Vagina (tissue), 2 donors: ENCODE data around the gene BBOX1. TPM values are rescaled to one million over a fixed set of nuclear protein-coding genes. Genes with fewer than 3 reads are reported as not detected.

Source experiments
- DNase-seq, 2 donors: peaks; one replicate each; pipeline ENCODE4 v3.0.0-alpha.2; 2017; ENCODE audit errors: extremely low spot score in 2 of 2
- H3K27ac ChIP-seq: fragments of 200-600 bp; sonication (generic); one replicate; pipeline ENCODE4 v1.5.1; 2019
- H3K27me3 ChIP-seq: fragments of 200-600 bp; sonication (generic); one replicate; pipeline ENCODE4 v1.5.1; 2019
- H3K36me3 ChIP-seq, 2 donors: fragments of 200-600 bp; sonication (generic); one replicate each; pipeline ENCODE4 v1.5.1; 2017 to 2019
- H3K4me1 ChIP-seq: fragments of 200-600 bp; sonication (generic); one replicate; pipeline ENCODE4 v1.5.1; 2019
- H3K4me3 ChIP-seq, 2 donors: fragments of 200-600 bp; sonication (generic); 1 replicate in 1 of 2; 2 replicates in 1 of 2; pipeline ENCODE4 v1.5.1; 2016 to 2019
- H3K9me3 ChIP-seq: fragments of 200-600 bp; sonication (generic); one replicate; pipeline ENCODE4 v1.5.1; 2019
- POLR2A ChIP-seq, 2 donors: fragments of 450-650 bp; IDR thresholded peaks; one replicate each; pipeline ENCODE4 v1.6.1; 2017; ENCODE audit warnings: antibody characterized with exemption in 2 of 2, mild to moderate bottlenecking in 2 of 2, moderate library complexity in 2 of 2
- POLR2AphosphoS5 ChIP-seq, 2 donors: sonication (generic); formaldehyde crosslinking; IDR thresholded peaks; one replicate each; pipeline ENCODE4 v1.9.0; 2017; ENCODE audit warnings: antibody characterized with exemption in 2 of 2, mild to moderate bottlenecking in 2 of 2, low read depth in 1 of 2; ENCODE audit not compliant: insufficient read depth in 1 of 2
- intact Hi-C: fragments of 100-400 bp; cut with DNase I; formaldehyde crosslinking; loops from one replicate; pipeline ENCODE4 v1.15.1; 2023
- total RNA-seq: library from RNA; depleted of rRNA; stranded (reverse); fragments of >200 nt; gene quantifications from one replicate; pipeline ENCODE4 v1.2.3, GENCODE V29; 2016
- TF ChIP-seq, protein P1 (sequence below), 3 experiments: fragments of 450-650 bp in 2 of 3; fragments of 200-600 bp in 1 of 3; sonication (generic) in 1 of 3; IDR thresholded peaks; one replicate each; pipeline ENCODE4 v1.5.1; 2017 to 2019; ENCODE audit warnings: antibody characterized with exemption in 3 of 3, mild to moderate bottlenecking in 2 of 3, moderate library complexity in 2 of 3

Gene BBOX1
- total RNA-seq, 1 donor from 2014 or later: 53.0 TPM

DNA sequence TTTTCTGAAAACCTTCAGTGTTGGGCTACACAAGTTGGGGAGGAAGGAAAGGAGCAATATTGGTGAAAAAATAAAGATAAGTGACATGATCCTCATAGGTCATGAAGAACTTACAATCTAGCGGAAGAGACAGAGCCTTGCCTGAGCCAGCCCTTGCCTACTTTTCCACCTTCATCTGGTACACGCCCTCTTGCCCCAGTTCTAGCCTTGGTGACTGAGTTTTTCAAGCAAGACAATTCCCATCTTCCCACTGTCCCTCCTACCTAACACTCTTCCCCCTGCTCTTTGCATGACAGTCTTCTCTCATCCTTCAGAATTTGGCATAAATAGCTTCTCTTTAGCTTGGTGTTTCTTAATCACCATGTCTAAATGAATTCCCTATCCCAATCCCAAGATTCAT, 42.6 kb downstream of the BBOX1 start:
- H3K4me3 ChIP-seq: no peak overlapping the region
- no peak overlapping the region for H3K27ac ChIP-seq
- intact Hi-C loops: no loop called here
- DNase-seq: no peak
- H3K9me3 ChIP-seq: no peaks in the 10 kb centered on the region
- no peaks in the 10 kb centered on the region for H3K27me3 ChIP-seq
- H3K36me3 ChIP-seq: no peaks in the 10 kb centered on the region
- peaks cover 23% of the 10 kb centered on the region for H3K4me1 ChIP-seq
- TF ChIP-seq POLR2A (IDR thresholded peaks at IDR 0.05) (no peak), POLR2AphosphoS5 (IDR thresholded peaks at IDR 0.05; ENCODE audit: insufficient read depth in 1 of 2, low read depth in 1 of 2) (no peak)
- TF ChIP-seq, protein P1, sequence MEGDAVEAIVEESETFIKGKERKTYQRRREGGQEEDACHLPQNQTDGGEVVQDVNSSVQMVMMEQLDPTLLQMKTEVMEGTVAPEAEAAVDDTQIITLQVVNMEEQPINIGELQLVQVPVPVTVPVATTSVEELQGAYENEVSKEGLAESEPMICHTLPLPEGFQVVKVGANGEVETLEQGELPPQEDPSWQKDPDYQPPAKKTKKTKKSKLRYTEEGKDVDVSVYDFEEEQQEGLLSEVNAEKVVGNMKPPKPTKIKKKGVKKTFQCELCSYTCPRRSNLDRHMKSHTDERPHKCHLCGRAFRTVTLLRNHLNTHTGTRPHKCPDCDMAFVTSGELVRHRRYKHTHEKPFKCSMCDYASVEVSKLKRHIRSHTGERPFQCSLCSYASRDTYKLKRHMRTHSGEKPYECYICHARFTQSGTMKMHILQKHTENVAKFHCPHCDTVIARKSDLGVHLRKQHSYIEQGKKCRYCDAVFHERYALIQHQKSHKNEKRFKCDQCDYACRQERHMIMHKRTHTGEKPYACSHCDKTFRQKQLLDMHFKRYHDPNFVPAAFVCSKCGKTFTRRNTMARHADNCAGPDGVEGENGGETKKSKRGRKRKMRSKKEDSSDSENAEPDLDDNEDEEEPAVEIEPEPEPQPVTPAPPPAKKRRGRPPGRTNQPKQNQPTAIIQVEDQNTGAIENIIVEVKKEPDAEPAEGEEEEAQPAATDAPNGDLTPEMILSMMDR (IDR thresholded peaks at IDR 0.05): no peak

DNA sequence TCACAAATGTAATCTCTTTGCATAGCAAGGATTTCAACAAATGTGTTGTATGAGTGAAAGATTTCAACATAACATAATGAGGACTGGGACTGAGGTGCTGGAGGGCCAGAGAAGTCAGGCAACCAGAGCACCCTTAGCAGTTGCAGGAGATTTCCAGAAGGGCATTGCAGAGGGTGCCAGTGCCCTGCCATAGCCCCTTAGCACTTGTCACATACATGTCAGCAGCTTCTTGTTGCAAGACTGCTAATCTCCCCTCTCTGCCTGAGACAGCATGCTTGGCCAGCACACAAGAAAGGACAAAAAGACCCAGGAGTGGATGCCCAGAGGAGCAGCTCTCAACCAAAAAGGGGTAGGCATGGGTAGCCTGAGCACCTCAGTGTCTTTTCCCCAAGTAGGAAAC, 43.2 kb downstream of the BBOX1 start:
- Histone ChIP-seq H3K27ac (no peak overlapping the region), H3K4me3 (no peak overlapping the region), H3K27me3 (no peaks in the 10 kb centered on the region), H3K9me3 (no peaks in the 10 kb centered on the region), H3K36me3 (no peaks in the 10 kb centered on the region), H3K4me1 (peaks cover 28% of the 10 kb centered on the region)
- intact Hi-C loops: no loop called here
- TF ChIP-seq, protein P1 (IDR thresholded peaks at IDR 0.05): no peak
- TF ChIP-seq POLR2AphosphoS5 (IDR thresholded peaks at IDR 0.05; ENCODE audit: insufficient read depth in 1 of 2, low read depth in 1 of 2) (no peak), POLR2A (IDR thresholded peaks at IDR 0.05) (no peak)
- DNase-seq: no peak

DNA sequence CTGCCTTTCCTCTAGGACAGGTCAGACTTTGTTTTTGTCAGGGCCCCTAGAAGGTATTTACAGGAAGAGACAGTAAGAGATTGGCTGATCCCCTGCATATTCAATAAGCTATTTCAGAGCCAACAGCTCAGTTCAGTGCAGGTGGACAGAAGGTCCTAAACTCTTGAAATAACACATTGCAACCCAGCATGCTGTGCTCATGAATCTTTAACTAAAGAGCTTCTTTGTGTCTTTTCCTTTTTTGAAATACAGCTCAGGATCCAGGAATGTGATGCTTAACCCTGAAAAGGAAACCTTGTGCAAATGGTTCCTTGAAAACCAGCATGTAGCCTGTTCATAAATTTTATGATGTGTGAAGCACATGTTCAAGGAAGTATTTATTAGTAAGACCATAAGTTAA, 43.9 kb downstream of the BBOX1 start:
- intact Hi-C loops: no loop called here
- no peak overlapping the region for H3K27ac ChIP-seq
- H3K4me1 ChIP-seq: peaks cover 35% of the 10 kb centered on the region
- no peak overlapping the region for H3K4me3 ChIP-seq
- no peaks in the 10 kb centered on the region for H3K27me3 ChIP-seq
- DNase-seq: no peak
- no peaks in the 10 kb centered on the region for H3K36me3 ChIP-seq
- no peaks in the 10 kb centered on the region for H3K9me3 ChIP-seq
- TF ChIP-seq, protein P1 (IDR thresholded peaks at IDR 0.05): no peak
- no peak for TF ChIP-seq POLR2AphosphoS5 (IDR thresholded peaks at IDR 0.05; ENCODE audit: insufficient read depth in 1 of 2, low read depth in 1 of 2)
- TF ChIP-seq POLR2A (IDR thresholded peaks at IDR 0.05): no peak

DNA sequence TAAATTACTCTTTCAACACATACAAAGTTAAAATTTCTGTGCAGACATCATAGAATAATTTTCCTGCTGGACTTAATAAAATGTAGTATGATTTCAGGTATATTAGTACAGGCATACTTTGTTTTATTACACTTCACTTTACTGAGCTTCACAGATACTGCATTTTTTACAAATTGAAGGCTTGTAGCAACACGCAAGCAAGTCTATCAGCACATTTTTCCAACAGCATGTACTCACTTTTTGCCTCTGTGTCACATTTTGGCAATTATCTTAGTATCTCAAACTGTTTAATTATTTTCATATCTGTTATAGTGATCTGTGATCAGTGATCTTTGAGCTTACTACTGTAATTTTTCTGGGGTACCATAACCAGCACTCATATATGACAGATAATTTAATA, 44.5 kb downstream of the BBOX1 start:
- intact Hi-C loops: no loop called here
- Histone ChIP-seq H3K4me1 (peaks cover 35% of the 10 kb centered on the region), H3K27ac (no peak overlapping the region), H3K27me3 (no peaks in the 10 kb centered on the region), H3K36me3 (no peaks in the 10 kb centered on the region), H3K9me3 (no peaks in the 10 kb centered on the region), H3K4me3 (no peak overlapping the region)
- TF ChIP-seq, protein P1 (IDR thresholded peaks at IDR 0.05): no peak
- TF ChIP-seq POLR2AphosphoS5 (IDR thresholded peaks at IDR 0.05; ENCODE audit: insufficient read depth in 1 of 2, low read depth in 1 of 2) (no peak), POLR2A (IDR thresholded peaks at IDR 0.05) (no peak)
- no peak for DNase-seq

DNA sequence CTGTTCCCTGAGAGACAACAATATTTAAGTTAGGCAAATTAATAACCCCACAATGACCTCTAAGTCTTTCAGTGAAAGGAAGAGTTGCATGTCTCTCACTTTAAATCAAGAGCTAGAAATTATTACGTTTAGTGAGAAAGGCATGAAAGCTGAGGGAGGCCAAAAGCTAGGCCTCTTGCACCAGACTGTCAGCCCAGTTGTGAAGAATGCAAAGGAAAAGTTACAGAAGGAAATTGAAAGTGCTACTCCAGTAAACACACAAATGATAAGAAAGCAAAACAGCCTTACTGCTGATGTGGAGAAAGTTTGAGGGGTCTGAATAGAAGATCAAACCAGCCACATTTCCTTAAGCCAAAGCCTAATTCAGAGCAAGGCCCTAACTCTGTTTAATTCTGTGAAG, 45.0 kb downstream of the BBOX1 start:
- no peaks in the 10 kb centered on the region for H3K9me3 ChIP-seq
- no peak overlapping the region for H3K27ac ChIP-seq
- no peaks in the 10 kb centered on the region for H3K27me3 ChIP-seq
- H3K4me1 ChIP-seq: peaks cover 35% of the 10 kb centered on the region
- no peak for DNase-seq
- intact Hi-C loops: no loop called here
- TF ChIP-seq, protein P1 (IDR thresholded peaks at IDR 0.05): no peak
- no peak for TF ChIP-seq POLR2AphosphoS5 (IDR thresholded peaks at IDR 0.05; ENCODE audit: insufficient read depth in 1 of 2, low read depth in 1 of 2)
- no peak for TF ChIP-seq POLR2A (IDR thresholded peaks at IDR 0.05)
- H3K4me3 ChIP-seq: no peak overlapping the region
- no peaks in the 10 kb centered on the region for H3K36me3 ChIP-seq
